WTC11 (cell line): Measurements from ENCODE around the gene SLC6A16. TPM values are rescaled to one million over a fixed set of nuclear protein-coding genes. Genes with fewer than 3 reads are reported as not detected.
"Not testable (repeated sequence)": the region's sequence is repeated elsewhere in the genome, so short reads cannot be mapped to it uniquely, and the experiment has no call there.

Experiments
- ATAC-seq: fragments of 200-7000 bp; cut with Tn5 transposase; 2 replicates; pipeline ENCODE4 v1.10.0; 2021; ENCODE audit warnings: mild to moderate bottlenecking, moderate library complexity
- CTCF ChIA-PET: fragments of 300-600 bp; sonication (Branson Sonifier 250); formaldehyde crosslinking; loops from one replicate; lab custom pipeline; 2021; ENCODE audit warnings: antibody characterized with exemption; lab: Charles Lee
- POLR2A ChIA-PET: fragments of 350-600 bp; sonication (Branson Sonifier 250); formaldehyde crosslinking; loops from one replicate; lab custom pipeline; 2021; ENCODE audit warnings: antibody characterized with exemption; lab: Charles Lee
- DNase-seq: peaks from one replicate; pipeline ENCODE4 v3.0.0; 2021; ENCODE audit warnings: low spot score
- H3K27ac Mint-ChIP-seq: 2 replicates; pipeline ENCODE4 v1.8.0; 2021; ENCODE audit warnings: mixed read lengths
- H3K27me3 Mint-ChIP-seq: 2 replicates; pipeline ENCODE4 v1.8.0; 2021; ENCODE audit warnings: low read depth, mild to moderate bottlenecking, moderate library complexity, mixed read lengths
- H3K36me3 Mint-ChIP-seq: 2 replicates; pipeline ENCODE4 v1.8.0; 2021; ENCODE audit warnings: mixed read lengths
- H3K4me1 Mint-ChIP-seq: 2 replicates; pipeline ENCODE4 v1.8.0; 2022; ENCODE audit warnings: mixed read lengths
- H3K4me3 Mint-ChIP-seq: 2 replicates; pipeline ENCODE4 v1.8.0; 2021; ENCODE audit warnings: mild to moderate bottlenecking, moderate library complexity, mixed read lengths
- H3K9me3 Mint-ChIP-seq: 2 replicates; pipeline ENCODE4 v1.8.0; 2021; ENCODE audit warnings: mixed read lengths
- AFF4 ChIP-seq: sonication (generic); formaldehyde crosslinking; IDR thresholded peaks from 2 replicates; pipeline ENCODE4 v1.8.1; 2023; ENCODE audit warnings: mild to moderate bottlenecking, missing genetic modification reagents, borderline replicate concordance
- E2F4 ChIP-seq: sonication (generic); formaldehyde crosslinking; IDR thresholded peaks from 2 replicates; pipeline ENCODE4 v1.8.1; 2022; ENCODE audit warnings: low read depth, mild to moderate bottlenecking, moderate library complexity, missing genetic modification reagents, borderline replicate concordance
- EMX1 ChIP-seq: fragments of 250-450 bp; sonication (Bioruptor Pico); IDR thresholded peaks from 2 replicates; pipeline ENCODE4 v1.8.0; 2021; ENCODE audit warnings: mild to moderate bottlenecking
- GABPB1 ChIP-seq: sonication (generic); formaldehyde crosslinking; IDR thresholded peaks from 2 replicates; pipeline ENCODE4 v1.8.1; 2023; ENCODE audit warnings: mild to moderate bottlenecking, missing genetic modification reagents
- MXD4 ChIP-seq: fragments of 250-450 bp; sonication (Bioruptor Pico); IDR thresholded peaks from 2 replicates; pipeline ENCODE4 v1.8.0; 2021; ENCODE audit warnings: mild to moderate bottlenecking, moderate library complexity, borderline replicate concordance
- NFYB ChIP-seq: sonication (generic); formaldehyde crosslinking; conservative IDR thresholded peaks from 2 replicates; pipeline ENCODE4 v1.8.0; 2022; ENCODE audit warnings: low read depth, missing genetic modification reagents
- SMAD4 ChIP-seq: sonication (generic); formaldehyde crosslinking; IDR thresholded peaks from 2 replicates; pipeline ENCODE4 v1.8.0; 2022; ENCODE audit warnings: mild to moderate bottlenecking, missing genetic modification reagents
- SP1 ChIP-seq: sonication (generic); formaldehyde crosslinking; conservative IDR thresholded peaks from 2 replicates; pipeline ENCODE4 v1.8.1; 2022; ENCODE audit warnings: missing genetic modification reagents
- USF1 ChIP-seq: sonication (generic); formaldehyde crosslinking; IDR thresholded peaks from 2 replicates; pipeline ENCODE4 v1.8.0; 2022; ENCODE audit warnings: mild to moderate bottlenecking, missing genetic modification reagents
- USF2 ChIP-seq: sonication (generic); formaldehyde crosslinking; IDR thresholded peaks from 2 replicates; pipeline ENCODE4 v1.8.1; 2023; ENCODE audit warnings: mild to moderate bottlenecking, missing genetic modification reagents, moderate library complexity
- ZNF281 ChIP-seq: sonication (generic); formaldehyde crosslinking; IDR thresholded peaks from 2 replicates; pipeline ENCODE4 v1.8.0; 2023; ENCODE audit warnings: mild to moderate bottlenecking, missing genetic modification reagents
- ZSCAN18 ChIP-seq: fragments of 250-450 bp; sonication (Bioruptor Pico); IDR thresholded peaks from 2 replicates; pipeline ENCODE4 v2.1.2; 2022; ENCODE audit warnings: mild to moderate bottlenecking, moderate library complexity
- total RNA-seq: library from RNA; stranded (reverse); gene quantifications from 3 replicates; pipeline ENCODE4 v1.2.3, GENCODE V29; 2021

Gene SLC6A16
- total RNA-seq, 1 experiment from 2014 or later: 1.5 TPM

- TF ChIP-seq ZNF281 (no peak), SP1 (CRISPR knock-in tag) (no peak)
- TF ChIP-seq, all 79 proteins: peak for 0
Observed at GRCh38 chr19:49333418-49333805, 8.4 kb upstream of the SLC6A16 start (continued).

GRCh38 chr19:49332691-49333417 is 7.9 kb upstream of the SLC6A16 start:
- H3K9me3 Mint-ChIP-seq, ATAC-seq, H3K36me3 Mint-ChIP-seq, DNase-seq, H3K27ac Mint-ChIP-seq, H3K4me3 Mint-ChIP-seq: not testable (repeated sequence)
- CTCF ChIA-PET: interaction anchor here (0.6 kb wide), 2 partner anchors 29 to 146 kb away, joined by 4 read pairs; partner anchors contain the start of gene TEAD2
- peaks cover 42% of the 10 kb centered on the region for H3K27me3 Mint-ChIP-seq
- peaks cover 16% of the 10 kb centered on the region for H3K4me1 Mint-ChIP-seq
- POLR2A ChIA-PET: interaction anchor here (0.6 kb wide), 1 partner anchor 931 kb away, joined by 8 read pairs; no protein-coding TSS in a partner anchor

GRCh38 chr19:49331616-49332055 is 6.6 kb upstream of the SLC6A16 start:
- ChIA-PET POLR2A (no interaction called here), CTCF (interaction anchor here (0.5 to 1.7 kb wide), 5 partner anchors 30 to 1000 kb away, joined by 3 to 8 read pairs (median 4); partner anchors contain the start of gene RUVBL2)
- DNase-seq (peak; percentile 34), ATAC-seq (peak; percentile 93)
- H3K36me3 Mint-ChIP-seq: peaks cover 5% of the 10 kb centered on the region
- H3K27ac Mint-ChIP-seq: no peak overlapping the region
- H3K4me3 Mint-ChIP-seq: no peak overlapping the region
- H3K9me3 Mint-ChIP-seq: no peaks in the 10 kb centered on the region
- H3K27me3 Mint-ChIP-seq: peaks cover 30% of the 10 kb centered on the region
- H3K4me1 Mint-ChIP-seq: peaks cover 12% of the 10 kb centered on the region
- TF ChIP-seq E2F4 (CRISPR knock-in tag): no peak
- TF ChIP-seq SP1 (CRISPR knock-in tag): no peak
- no peak for TF ChIP-seq ZSCAN18 (CRISPR knock-in tag)
- no peak for TF ChIP-seq AFF4 (CRISPR knock-in tag)
- TF ChIP-seq USF2 (CRISPR knock-in tag): peak; percentile 96
- no peak for TF ChIP-seq EMX1 (CRISPR knock-in tag)
- peak; percentile 62 for TF ChIP-seq NFYB (CRISPR knock-in tag)
- peak; percentile 97 for TF ChIP-seq USF1 (CRISPR knock-in tag)
- TF ChIP-seq GABPB1 (CRISPR knock-in tag): 0 out of 2 replicates have a peak, but pooled peaks have one; percentile 44
- TF ChIP-seq MXD4 (CRISPR knock-in tag): no peak
- TF ChIP-seq SMAD4: no peak
